HCEC 1CT (cell line): ENCODE data around the gene MAP3K7CL.

Experiments
- DNase-seq: peaks from one replicate; pipeline ENCODE4 v3.0.0-alpha.2; 2017

MAP3K7CL gene

GRCh38 chr21:29196670-29197191, 66.3 kb downstream of the MAP3K7CL start:
- no peak for DNase-seq

GRCh38 chr21:29201186-29201585, 70.7 kb downstream of the MAP3K7CL start:
- DNase-seq = no peak

GRCh38 chr21:29205009-29205408, 74.6 kb downstream of the MAP3K7CL start:
- DNase-seq = no peak

- DNase-seq = no peak
These were observed 75.5 kb downstream of the MAP3K7CL start for GRCh38 chr21:29205988-29206387.

GRCh38 chr21:29206445-29206844, 76.0 kb downstream of the MAP3K7CL start:
- DNase-seq = no peak

GRCh38 chr21:29207201-29207600, 76.8 kb downstream of the MAP3K7CL start:
- no peak for DNase-seq

- DNase-seq = peak; percentile 11
These were observed 77.7 kb downstream of the MAP3K7CL start for GRCh38 chr21:29208044-29208681.

GRCh38 chr21:29208682-29209059, 78.2 kb downstream of the MAP3K7CL start:
- DNase-seq = peak; percentile 90

GRCh38 chr21:29209696-29210095, 79.3 kb downstream of the MAP3K7CL start:
- DNase-seq = peak; percentile 60

GRCh38 chr21:29211205-29211604, 80.8 kb downstream of the MAP3K7CL start:
- DNase-seq = no peak

GRCh38 chr21:29212446-29212845, 82.0 kb downstream of the MAP3K7CL start:
- no peak for DNase-seq

- no peak for DNase-seq
These were observed 83.3 kb downstream of the MAP3K7CL start for GRCh38 chr21:29213513-29214385.

- DNase-seq = peak; percentile 47
These were observed 85.3 kb downstream of the MAP3K7CL start for GRCh38 chr21:29215709-29216108.

- peak; percentile 99 for DNase-seq
These were observed 87.4 kb downstream of the MAP3K7CL start for GRCh38 chr21:29217818-29218291.

- DNase-seq = no peak
These were observed 88.3 kb downstream of the MAP3K7CL start for GRCh38 chr21:29218749-29219148.

GRCh38 chr21:29219165-29219770, 88.8 kb downstream of the MAP3K7CL start:
- DNase-seq = no peak

- DNase-seq = no peak
These were observed 90.9 kb downstream of the MAP3K7CL start for GRCh38 chr21:29221253-29221744.

GRCh38 chr21:29224006-29224405, 93.6 kb downstream of the MAP3K7CL start:
- no peak for DNase-seq
